Right renal cortex interstitium (tissue), 3 donors: ENCODE measurements around the gene PPARA. TPM values are rescaled to one million over a fixed set of nuclear protein-coding genes. Genes with fewer than 3 reads are reported as not detected.

Experiments used
- DNase-seq, 3 donors: peaks; one replicate each; pipeline ENCODE4 v3.0.0-alpha.2; 2013; ENCODE audit warnings: low read depth in 3 of 3, low spot score in 2 of 3
- polyA plus RNA-seq, 3 donors: library from polyadenylated mRNA; unstranded; fragments of 120-200 nt; gene quantifications; one replicate each; pipeline ENCODE4 v1.2.1, GENCODE V29; 2013; ENCODE audit not compliant: insufficient read length in 3 of 3

PPARA gene
- polyA plus RNA-seq, 3 donors = 24.5 to 28.2 (median 26.9) TPM

GRCh38 chr22:46238541-46238940 is 88.2 kb downstream of the PPARA start:
- no peak for DNase-seq

GRCh38 chr22:46239261-46240048 is 89.1 kb downstream of the PPARA start:
- no peak for DNase-seq

- DNase-seq = no peak
Observed at GRCh38 chr22:46240073-46240472, 89.7 kb downstream of the PPARA start.

- no peak for DNase-seq
Observed at GRCh38 chr22:46240506-46240905, 90.2 kb downstream of the PPARA start.

GRCh38 chr22:46240907-46241306 is 90.6 kb downstream of the PPARA start:
- no peak for DNase-seq

- DNase-seq = no peak
Observed at GRCh38 chr22:46241396-46242007, 91.2 kb downstream of the PPARA start.

- DNase-seq = no peak
Observed at GRCh38 chr22:46242076-46242475, 91.8 kb downstream of the PPARA start.

GRCh38 chr22:46244771-46245170 is 94.4 kb downstream of the PPARA start:
- no peak for DNase-seq

- DNase-seq = no peak
Observed at GRCh38 chr22:46245511-46245910, 95.2 kb downstream of the PPARA start.

- no peak for DNase-seq
Observed at GRCh38 chr22:46246178-46246577, 95.9 kb downstream of the PPARA start.

- no peak for DNase-seq
Observed at GRCh38 chr22:46247443-46247975, 97.2 kb downstream of the PPARA start.

- peak; percentile 52 to 72 (median 63) for DNase-seq
Observed at GRCh38 chr22:46250035-46250782, 99.9 kb downstream of the PPARA start, which contains the start of gene CDPF1. Gene CDPF1 (minus strand): TSS chr22:46250293. CDS start chr22:46248284, 2,009 bp downstream.

- no peak for DNase-seq
Observed at GRCh38 chr22:46250783-46251125, 100.4 kb downstream of the PPARA start.

GRCh38 chr22:46251266-46251665 is 100.9 kb downstream of the PPARA start:
- no peak for DNase-seq

GRCh38 chr22:46251816-46252380 is 101.6 kb downstream of the PPARA start:
- no peak for DNase-seq

GRCh38 chr22:46256358-46256958 is 106.1 kb downstream of the PPARA start:
- no peak for DNase-seq

GRCh38 chr22:46259374-46259773 is 109.0 kb downstream of the PPARA start:
- no peak for DNase-seq

- no peak for DNase-seq
Observed at GRCh38 chr22:46260038-46260437, 109.7 kb downstream of the PPARA start.

- DNase-seq = no peak
Observed at GRCh38 chr22:46262449-46263215, 112.3 kb downstream of the PPARA start.

GRCh38 chr22:46263216-46263590 is 112.9 kb downstream of the PPARA start, which contains the start of gene PKDREJ:
Gene PKDREJ (minus strand): TSS chr22:46263343. CDS start chr22:46263322, 21 bp downstream.
- DNase-seq = no peak
